Measurements from ENCODE around the gene KCTD11.
A peak's percentile ranks its signal among the peaks of the same experiment; 100 is the strongest.
"Not testable (repeated sequence)": the region's sequence is repeated elsewhere in the genome, so short reads cannot be mapped to it uniquely, and the experiment has no call there.

KCTD11 gene

GRCh38 chr17:7346761-7347614 is 5.0 kb upstream of the KCTD11 start:
- DNase-seq, result no peak

- no peak for DNase-seq
These were observed 4.1 kb upstream of the KCTD11 start for GRCh38 chr17:7347630-7348477.

GRCh38 chr17:7348478-7349242 is 3.3 kb upstream of the KCTD11 start:
- DNase-seq, result no peak

- DNase-seq, result no peak
These were observed 534 bp downstream of the KCTD11 start for GRCh38 chr17:7352503-7352889.

- DNase-seq, result no peak
These were observed 1.1 kb downstream of the KCTD11 start for GRCh38 chr17:7352910-7353635.

- no peak for DNase-seq
These were observed 2.4 kb downstream of the KCTD11 start for GRCh38 chr17:7354262-7354843.

GRCh38 chr17:7355053-7355452 is 3.1 kb downstream of the KCTD11 start, which contains the start of gene TMEM95:
TMEM95 (plus strand) TSS chr17:7355156; CDS start chr17:7355205, 49 bp downstream.
- DNase-seq, result no peak

GRCh38 chr17:7355573-7355972 is 3.6 kb downstream of the KCTD11 start:
- no peak for DNase-seq

GRCh38 chr17:7356072-7356549 is 4.1 kb downstream of the KCTD11 start:
- DNase-seq, result peak; percentile 55 to 74

- no peak for DNase-seq
These were observed 4.8 kb downstream of the KCTD11 start for GRCh38 chr17:7356756-7357155.

GRCh38 chr17:7357381-7357780 is 5.4 kb downstream of the KCTD11 start:
- DNase-seq, result no peak

GRCh38 chr17:7361906-7362305 is 9.9 kb downstream of the KCTD11 start:
- DNase-seq, result no peak

- no peak for DNase-seq
These were observed 11.3 kb downstream of the KCTD11 start for GRCh38 chr17:7363311-7363710.

GRCh38 chr17:7365963-7366362 is 14.0 kb downstream of the KCTD11 start:
- not testable (repeated sequence) for DNase-seq

GRCh38 chr17:7367083-7367482 is 15.1 kb downstream of the KCTD11 start:
- no peak for DNase-seq

GRCh38 chr17:7367918-7368598 is 16.1 kb downstream of the KCTD11 start:
- DNase-seq, result no peak

- not testable (repeated sequence) for DNase-seq
These were observed 16.6 kb downstream of the KCTD11 start for GRCh38 chr17:7368599-7368994.

- DNase-seq, result no peak
These were observed 17.9 kb downstream of the KCTD11 start for GRCh38 chr17:7369825-7370224.

- no peak for DNase-seq
These were observed 18.9 kb downstream of the KCTD11 start for GRCh38 chr17:7370853-7371252.

- no peak for DNase-seq
These were observed 22.4 kb downstream of the KCTD11 start for GRCh38 chr17:7374353-7374752.

- DNase-seq, result no peak
These were observed 27.2 kb downstream of the KCTD11 start for GRCh38 chr17:7379134-7379533.

All from NCI-H1930 (cell line).